ENCODE measurements around the gene ARHGAP10. TPM values are rescaled to one million over a fixed set of nuclear protein-coding genes. Genes with fewer than 3 reads are reported as not detected.

Gene ARHGAP10
- total RNA-seq, 1 donor from 2014 or later: 28.0 TPM

- Histone ChIP-seq H4K20me1 (ENCODE audit: insufficient read depth, low read length) (no peaks in the 10 kb centered on the region), H3K79me2 (ENCODE audit: insufficient read depth, low read length) (no peaks in the 10 kb centered on the region), H2AFZ (ENCODE audit: low read depth, low read length) (no peak overlapping the region), H3K4me3 (ENCODE audit: insufficient read depth, low read depth, low read length) (no peak overlapping the region), H3K9me3 (ENCODE audit: insufficient read depth, low read depth, low read length) (no peaks in the 10 kb centered on the region), H3K27me3 (ENCODE audit: insufficient read depth, low read length) (no peaks in the 10 kb centered on the region), H3K4me1 (ENCODE audit: insufficient read depth, low read length) (no peaks in the 10 kb centered on the region), H3K9ac (ENCODE audit: low read length) (no peak overlapping the region), H3K27ac (ENCODE audit: low read depth, low read length) (no peak overlapping the region), H3K4me2 (ENCODE audit: low read length) (no peak overlapping the region), H3K36me3 (ENCODE audit: insufficient read depth, low read length) (no peaks in the 10 kb centered on the region)
- Mint-ChIP-seq H3K9me3 (ENCODE audit: unreplicated experiment) (peaks cover 5% of the 10 kb centered on the region), H3K4me1 (ENCODE audit: low read depth, unreplicated experiment) (peaks cover 19% of the 10 kb centered on the region), H3K27me3 (ENCODE audit: low read depth, unreplicated experiment) (no peaks in the 10 kb centered on the region), H3K27ac (ENCODE audit: unreplicated experiment) (no peak overlapping the region), H3K36me3 (ENCODE audit: low read depth, unreplicated experiment) (peaks cover 20% of the 10 kb centered on the region), H3K4me3 (ENCODE audit: unreplicated experiment) (no peak overlapping the region)
- DNase-seq (ENCODE audit: low read depth) (no peak), FAIRE-seq (no peak)
- TF ChIP-seq CTCF (IDR thresholded peaks at IDR 0.05; ENCODE audit: insufficient read depth, low read depth, low read length) (no peak), EZH2 (IDR thresholded peaks at IDR 0.05; ENCODE audit: insufficient read depth, low read length) (no peak)
Measured at GRCh38 chr4:147853706-147854105, 121.8 kb downstream of the ARHGAP10 start.

- no peaks in the 10 kb centered on the region for H4K20me1 ChIP-seq (ENCODE audit: insufficient read depth, low read length)
- H3K27me3 ChIP-seq (ENCODE audit: insufficient read depth, low read length): no peaks in the 10 kb centered on the region
- no peaks in the 10 kb centered on the region for H3K27me3 Mint-ChIP-seq (ENCODE audit: low read depth, unreplicated experiment)
- H3K9ac ChIP-seq (ENCODE audit: low read length): no peak overlapping the region
- peaks cover 18% of the 10 kb centered on the region for H3K4me1 Mint-ChIP-seq (ENCODE audit: low read depth, unreplicated experiment)
- no peaks in the 10 kb centered on the region for H3K79me2 ChIP-seq (ENCODE audit: insufficient read depth, low read length)
- H3K36me3 Mint-ChIP-seq (ENCODE audit: low read depth, unreplicated experiment): peaks cover 20% of the 10 kb centered on the region
- H3K9me3 ChIP-seq (ENCODE audit: insufficient read depth, low read depth, low read length): no peaks in the 10 kb centered on the region
- H3K36me3 ChIP-seq (ENCODE audit: insufficient read depth, low read length): no peaks in the 10 kb centered on the region
- FAIRE-seq (no peak), DNase-seq (ENCODE audit: low read depth) (no peak)
- peaks cover 5% of the 10 kb centered on the region for H3K9me3 Mint-ChIP-seq (ENCODE audit: unreplicated experiment)
- no peak overlapping the region for H2AFZ ChIP-seq (ENCODE audit: low read depth, low read length)
- H3K4me3 Mint-ChIP-seq (ENCODE audit: unreplicated experiment): no peak overlapping the region
- H3K27ac ChIP-seq (ENCODE audit: low read depth, low read length): no peak overlapping the region
- no peak for TF ChIP-seq EZH2 (IDR thresholded peaks at IDR 0.05; ENCODE audit: insufficient read depth, low read length)
- no peak overlapping the region for H3K4me2 ChIP-seq (ENCODE audit: low read length)
- no peak overlapping the region for H3K27ac Mint-ChIP-seq (ENCODE audit: unreplicated experiment)
- no peak overlapping the region for H3K4me3 ChIP-seq (ENCODE audit: insufficient read depth, low read depth, low read length)
- H3K4me1 ChIP-seq (ENCODE audit: insufficient read depth, low read length): no peaks in the 10 kb centered on the region
Measured at GRCh38 chr4:147854154-147854553, 122.3 kb downstream of the ARHGAP10 start.

GRCh38 chr4:147855571-147856009 is 123.7 kb downstream of the ARHGAP10 start:
- H2AFZ ChIP-seq (ENCODE audit: low read depth, low read length): no peak overlapping the region
- H3K4me3 Mint-ChIP-seq (ENCODE audit: unreplicated experiment): no peak overlapping the region
- peaks cover 13% of the 10 kb centered on the region for H3K36me3 Mint-ChIP-seq (ENCODE audit: low read depth, unreplicated experiment)
- no peaks in the 10 kb centered on the region for H3K36me3 ChIP-seq (ENCODE audit: insufficient read depth, low read length)
- H4K20me1 ChIP-seq (ENCODE audit: insufficient read depth, low read length): no peaks in the 10 kb centered on the region
- no peak overlapping the region for H3K27ac Mint-ChIP-seq (ENCODE audit: unreplicated experiment)
- H3K27me3 Mint-ChIP-seq (ENCODE audit: low read depth, unreplicated experiment): no peaks in the 10 kb centered on the region
- H3K4me1 ChIP-seq (ENCODE audit: insufficient read depth, low read length): no peaks in the 10 kb centered on the region
- FAIRE-seq (no peak), DNase-seq (ENCODE audit: low read depth) (no peak)
- no peaks in the 10 kb centered on the region for H3K79me2 ChIP-seq (ENCODE audit: insufficient read depth, low read length)
- peaks cover 18% of the 10 kb centered on the region for H3K4me1 Mint-ChIP-seq (ENCODE audit: low read depth, unreplicated experiment)
- H3K4me3 ChIP-seq (ENCODE audit: insufficient read depth, low read depth, low read length): no peak overlapping the region
- TF ChIP-seq EZH2 (IDR thresholded peaks at IDR 0.05; ENCODE audit: insufficient read depth, low read length) (no peak), CTCF (IDR thresholded peaks at IDR 0.05; ENCODE audit: insufficient read depth, low read depth, low read length) (no peak)
- no peak overlapping the region for H3K9ac ChIP-seq (ENCODE audit: low read length)
- no peaks in the 10 kb centered on the region for H3K27me3 ChIP-seq (ENCODE audit: insufficient read depth, low read length)
- no peak overlapping the region for H3K27ac ChIP-seq (ENCODE audit: low read depth, low read length)
- H3K9me3 ChIP-seq (ENCODE audit: insufficient read depth, low read depth, low read length): no peaks in the 10 kb centered on the region
- no peak overlapping the region for H3K4me2 ChIP-seq (ENCODE audit: low read length)
- no peaks in the 10 kb centered on the region for H3K9me3 Mint-ChIP-seq (ENCODE audit: unreplicated experiment)

Measured in astrocyte (in vitro differentiated cells and primary cell).